ENCODE results near the gene HTR3D. TPM values are rescaled to one million over a fixed set of nuclear protein-coding genes. Genes with fewer than 3 reads are reported as not detected.
"Not testable (repeated sequence)": the region's sequence is repeated elsewhere in the genome, so short reads cannot be mapped to it uniquely, and the experiment has no call there.

Gene HTR3D
- polyA plus RNA-seq, 1 of the 3 experiments (the other 2 are of a cell fraction), result not detected

DNA sequence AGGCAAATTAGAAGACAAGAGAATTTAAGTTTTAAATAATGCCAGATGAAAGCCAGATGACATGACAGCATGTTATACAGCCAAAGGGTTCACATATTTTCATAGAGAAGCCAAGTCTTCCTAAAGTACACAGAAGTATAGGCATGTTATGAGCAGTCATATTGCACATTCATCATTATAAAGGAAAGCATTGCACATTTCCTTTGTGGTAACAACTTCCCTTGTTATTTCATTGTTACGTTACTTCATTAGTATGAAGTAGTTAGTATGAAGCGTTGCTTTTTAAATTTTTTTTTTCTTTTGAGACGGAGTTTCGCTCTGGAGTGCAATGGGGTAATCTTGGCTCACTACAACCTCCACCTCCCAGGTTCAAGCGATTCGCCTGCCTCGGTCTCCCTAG lies 9.2 kb upstream of the HTR3D start (continued):
- TF ChIP-seq, protein P1, sequence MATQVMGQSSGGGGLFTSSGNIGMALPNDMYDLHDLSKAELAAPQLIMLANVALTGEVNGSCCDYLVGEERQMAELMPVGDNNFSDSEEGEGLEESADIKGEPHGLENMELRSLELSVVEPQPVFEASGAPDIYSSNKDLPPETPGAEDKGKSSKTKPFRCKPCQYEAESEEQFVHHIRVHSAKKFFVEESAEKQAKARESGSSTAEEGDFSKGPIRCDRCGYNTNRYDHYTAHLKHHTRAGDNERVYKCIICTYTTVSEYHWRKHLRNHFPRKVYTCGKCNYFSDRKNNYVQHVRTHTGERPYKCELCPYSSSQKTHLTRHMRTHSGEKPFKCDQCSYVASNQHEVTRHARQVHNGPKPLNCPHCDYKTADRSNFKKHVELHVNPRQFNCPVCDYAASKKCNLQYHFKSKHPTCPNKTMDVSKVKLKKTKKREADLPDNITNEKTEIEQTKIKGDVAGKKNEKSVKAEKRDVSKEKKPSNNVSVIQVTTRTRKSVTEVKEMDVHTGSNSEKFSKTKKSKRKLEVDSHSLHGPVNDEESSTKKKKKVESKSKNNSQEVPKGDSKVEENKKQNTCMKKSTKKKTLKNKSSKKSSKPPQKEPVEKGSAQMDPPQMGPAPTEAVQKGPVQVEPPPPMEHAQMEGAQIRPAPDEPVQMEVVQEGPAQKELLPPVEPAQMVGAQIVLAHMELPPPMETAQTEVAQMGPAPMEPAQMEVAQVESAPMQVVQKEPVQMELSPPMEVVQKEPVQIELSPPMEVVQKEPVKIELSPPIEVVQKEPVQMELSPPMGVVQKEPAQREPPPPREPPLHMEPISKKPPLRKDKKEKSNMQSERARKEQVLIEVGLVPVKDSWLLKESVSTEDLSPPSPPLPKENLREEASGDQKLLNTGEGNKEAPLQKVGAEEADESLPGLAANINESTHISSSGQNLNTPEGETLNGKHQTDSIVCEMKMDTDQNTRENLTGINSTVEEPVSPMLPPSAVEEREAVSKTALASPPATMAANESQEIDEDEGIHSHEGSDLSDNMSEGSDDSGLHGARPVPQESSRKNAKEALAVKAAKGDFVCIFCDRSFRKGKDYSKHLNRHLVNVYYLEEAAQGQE (IDR thresholded peaks at IDR 0.05; ENCODE audit: low read depth, low read length), result no peak
- TF ChIP-seq NFIC (IDR thresholded peaks at IDR 0.05; ENCODE audit: borderline replicate concordance) (no peak), NRF1 (IDR thresholded peaks at IDR 0.05; ENCODE audit: low read depth, low read length) (no peak), GATA2 (CRISPR knock-in tag; IDR thresholded peaks at IDR 0.05) (no peak), TAF1 (IDR thresholded peaks at IDR 0.05; ENCODE audit: borderline replicate concordance, low read depth, low read length) (no peak), RFX5 (IDR thresholded peaks at IDR 0.05; ENCODE audit: low read length) (no peak)

DNA sequence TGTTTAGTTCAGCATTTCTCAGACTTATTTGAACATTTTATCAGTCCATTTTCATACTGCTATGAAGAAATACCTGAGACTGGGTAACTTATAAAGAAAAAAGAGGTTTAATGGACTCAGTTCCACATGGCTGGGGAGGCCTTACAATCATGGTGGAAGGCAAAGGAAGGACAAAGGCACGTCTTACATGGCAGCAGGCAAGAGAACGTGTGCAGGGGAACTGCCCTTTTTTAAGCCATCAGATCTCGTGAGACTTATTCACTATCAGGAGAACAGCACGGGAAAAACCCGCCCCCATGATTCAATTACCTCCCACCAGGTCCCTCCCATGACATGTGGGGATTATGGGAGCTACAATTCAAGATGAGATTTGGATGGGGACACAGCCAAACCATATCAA lies 6.3 kb upstream of the HTR3D start:
- CTCF ChIA-PET, result interaction anchor here (1.1 to 3.4 kb wide), 3 partner anchors 130 to 1185 kb away, joined by 3 to 11 read pairs (median 4); partner anchors contain the start of gene PARL
- not testable (repeated sequence) for DNase-seq; H4K20me1 ChIP-seq (ENCODE audit: insufficient read depth)

DNA sequence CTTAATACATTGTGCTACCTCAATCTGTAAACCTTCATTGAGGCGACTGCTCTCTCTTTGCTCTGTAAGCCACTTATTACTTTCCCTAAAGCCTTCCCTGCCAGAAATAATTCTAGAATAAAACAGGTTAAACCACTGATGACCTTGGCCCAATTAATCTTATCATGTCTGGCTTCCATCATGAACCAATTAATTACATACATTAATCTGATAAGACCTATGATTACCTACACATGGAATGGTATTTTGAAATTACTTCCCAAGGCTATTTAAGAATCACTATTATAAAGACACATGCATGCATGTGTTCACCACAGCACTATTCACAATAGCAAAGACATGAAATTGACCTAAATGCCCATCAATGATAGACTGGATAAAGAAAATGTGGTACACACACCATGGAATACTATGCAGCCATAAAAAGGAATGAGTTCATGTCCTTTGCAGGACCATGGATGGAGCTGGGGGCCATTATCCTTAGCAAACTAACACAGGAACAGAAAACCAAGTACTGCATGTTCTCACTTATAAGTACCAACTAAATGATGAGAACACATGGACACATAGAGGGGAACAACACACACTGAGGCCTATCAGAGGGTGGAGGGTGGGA lies 3.2 kb upstream of the HTR3D start:
- H3K9me3 ChIP-seq; H3K27me3 ChIP-seq (ENCODE audit: insufficient read depth); H3K9me2 ChIP-seq; H3K4me3 ChIP-seq (ENCODE audit: low read depth in 2 of 2, low read length in 1 of 2); H2AFZ ChIP-seq (ENCODE audit: low read depth); H3K36me3 ChIP-seq (replicated peaks in 1 of 2; ENCODE audit: control insufficient read depth in 1 of 2, insufficient read depth in 2 of 2, low read length in 1 of 2); H3K9ac ChIP-seq; H3F3A ChIP-seq (replicated peaks; ENCODE audit: insufficient read depth); H3K4me2 ChIP-seq; H3K4me1 ChIP-seq (ENCODE audit: control insufficient read depth in 1 of 2, insufficient read depth in 2 of 2, low read depth in 1 of 2, low read length in 1 of 2); POLR2A ChIA-PET; DNase-seq; H3K27ac ChIP-seq (ENCODE audit: low read depth in 2 of 2, low read length in 1 of 2); CTCF ChIA-PET; H4K20me1 ChIP-seq (ENCODE audit: insufficient read depth); H3K79me2 ChIP-seq (ENCODE audit: insufficient read depth): not testable (repeated sequence)
- 17% methylated on average over 1 of the region's 1 CpG for WGBS (ENCODE audit: low lambda C conversion rate)
- peak; percentile 60; the same call in 1 of the 2 replicates for TF ChIP-seq RCOR1 (IDR thresholded peaks at IDR 0.05; ENCODE audit: low read length)

More for the DNA sequence above, 6.3 kb upstream of the HTR3D start:
- H3F3A ChIP-seq (replicated peaks; ENCODE audit: insufficient read depth); H2AFZ ChIP-seq (ENCODE audit: low read depth); H3K27ac ChIP-seq (ENCODE audit: low read depth in 2 of 2, low read length in 1 of 2); H3K9ac ChIP-seq; H3K4me2 ChIP-seq; H3K9me3 ChIP-seq; H3K4me1 ChIP-seq (ENCODE audit: control insufficient read depth in 1 of 2, insufficient read depth in 2 of 2, low read depth in 1 of 2, low read length in 1 of 2); H3K9me2 ChIP-seq; H3K27me3 ChIP-seq (ENCODE audit: insufficient read depth); H3K36me3 ChIP-seq (replicated peaks in 1 of 2; ENCODE audit: control insufficient read depth in 1 of 2, insufficient read depth in 2 of 2, low read length in 1 of 2); H3K79me2 ChIP-seq (ENCODE audit: insufficient read depth); H3K4me3 ChIP-seq (ENCODE audit: low read depth in 2 of 2, low read length in 1 of 2); POLR2A ChIA-PET: not testable (repeated sequence)
- 33% methylated on average over 5 of the region's 5 CpGs for WGBS (ENCODE audit: low lambda C conversion rate)

Measured in SK-N-SH (cell line).